ENCODE results near the gene HERPUD2. TPM values are rescaled to one million over a fixed set of nuclear protein-coding genes. Genes with fewer than 3 reads are reported as not detected.
"Not testable (repeated sequence)": the region's sequence is repeated elsewhere in the genome, so short reads cannot be mapped to it uniquely, and the experiment has no call there.

The HERPUD2 gene
- total RNA-seq, 4 donors from 2014 or later: 26.1 to 35.3 (median 27.5) TPM

DNA sequence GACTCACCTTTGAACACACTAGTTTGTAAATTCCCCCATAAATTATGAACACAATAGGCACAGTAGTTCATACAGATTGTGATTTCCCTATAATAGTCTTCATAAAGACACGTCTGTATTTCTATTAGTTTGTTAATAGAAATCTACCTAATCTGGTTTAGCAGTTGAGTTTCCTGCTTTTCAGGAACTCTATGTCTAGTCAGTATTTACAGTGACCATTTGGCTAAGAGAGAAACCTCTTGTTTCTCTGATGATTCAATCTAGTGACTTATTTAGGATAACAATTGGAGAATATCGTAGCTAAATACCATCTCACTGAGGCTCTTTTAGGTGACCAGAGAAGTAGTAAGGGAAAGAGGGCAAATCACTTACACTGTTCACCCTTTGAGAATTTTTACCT lies 5.9 kb upstream of the HERPUD2 start:
- no peak for ATAC-seq
- WGBS, 2 donors (ENCODE audit: low coverage in 1 of 2): 75 to 82% methylated on average over 2 of the region's 2 CpGs
- H3K4me3 ChIP-seq: no peak overlapping the region

DNA sequence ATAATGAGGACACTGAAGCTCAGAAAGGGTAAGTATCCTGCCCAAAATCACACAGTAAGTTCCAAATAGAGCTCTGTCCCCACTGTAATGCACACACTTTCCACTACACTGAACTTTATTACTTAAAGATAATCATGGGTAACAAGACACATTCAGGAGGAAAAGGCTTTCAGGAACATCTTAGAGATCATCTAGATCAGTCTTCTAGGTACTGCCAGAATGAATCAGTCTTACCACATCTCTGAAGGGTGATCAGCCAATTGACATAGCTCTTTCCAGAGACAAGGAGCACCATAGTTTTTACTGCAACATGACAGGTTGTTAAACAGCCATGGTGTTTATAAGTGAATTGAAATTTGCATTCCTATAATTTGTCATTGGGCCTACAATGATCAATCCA lies 5.4 kb upstream of the HERPUD2 start:
- ATAC-seq: no peak
- no peak overlapping the region for H3K27ac ChIP-seq
- H3K36me3 ChIP-seq: no peaks in the 10 kb centered on the region
- no peaks in the 10 kb centered on the region for H3K27me3 ChIP-seq
- no peak overlapping the region for H3K4me3 ChIP-seq
- H3K9me3 ChIP-seq: no peaks in the 10 kb centered on the region
- peaks cover 0 to 10% (median 0%) of the 10 kb centered on the region in 3 donors for H3K4me1 ChIP-seq
- TF ChIP-seq, protein P1, sequence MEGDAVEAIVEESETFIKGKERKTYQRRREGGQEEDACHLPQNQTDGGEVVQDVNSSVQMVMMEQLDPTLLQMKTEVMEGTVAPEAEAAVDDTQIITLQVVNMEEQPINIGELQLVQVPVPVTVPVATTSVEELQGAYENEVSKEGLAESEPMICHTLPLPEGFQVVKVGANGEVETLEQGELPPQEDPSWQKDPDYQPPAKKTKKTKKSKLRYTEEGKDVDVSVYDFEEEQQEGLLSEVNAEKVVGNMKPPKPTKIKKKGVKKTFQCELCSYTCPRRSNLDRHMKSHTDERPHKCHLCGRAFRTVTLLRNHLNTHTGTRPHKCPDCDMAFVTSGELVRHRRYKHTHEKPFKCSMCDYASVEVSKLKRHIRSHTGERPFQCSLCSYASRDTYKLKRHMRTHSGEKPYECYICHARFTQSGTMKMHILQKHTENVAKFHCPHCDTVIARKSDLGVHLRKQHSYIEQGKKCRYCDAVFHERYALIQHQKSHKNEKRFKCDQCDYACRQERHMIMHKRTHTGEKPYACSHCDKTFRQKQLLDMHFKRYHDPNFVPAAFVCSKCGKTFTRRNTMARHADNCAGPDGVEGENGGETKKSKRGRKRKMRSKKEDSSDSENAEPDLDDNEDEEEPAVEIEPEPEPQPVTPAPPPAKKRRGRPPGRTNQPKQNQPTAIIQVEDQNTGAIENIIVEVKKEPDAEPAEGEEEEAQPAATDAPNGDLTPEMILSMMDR (IDR thresholded peaks at IDR 0.05): no peak
- TF ChIP-seq POLR2AphosphoS5 (IDR thresholded peaks at IDR 0.05) (no peak), POLR2A (IDR thresholded peaks at IDR 0.05) (no peak), EP300 (IDR thresholded peaks at IDR 0.05) (no peak)

More for the DNA sequence above, 5.9 kb upstream of the HERPUD2 start:
- TF ChIP-seq EP300 (IDR thresholded peaks at IDR 0.05): no peak
- no peak for TF ChIP-seq POLR2A (IDR thresholded peaks at IDR 0.05)
- TF ChIP-seq, protein P1 (IDR thresholded peaks at IDR 0.05): no peak
- no peak for TF ChIP-seq POLR2AphosphoS5 (IDR thresholded peaks at IDR 0.05)
- Histone ChIP-seq H3K36me3 (no peaks in the 10 kb centered on the region), H3K9me3 (no peaks in the 10 kb centered on the region), H3K27ac (no peak overlapping the region), H3K4me1 (peaks cover 0 to 5% (median 0%) of the 10 kb centered on the region in 3 donors), H3K27me3 (no peaks in the 10 kb centered on the region)

DNA sequence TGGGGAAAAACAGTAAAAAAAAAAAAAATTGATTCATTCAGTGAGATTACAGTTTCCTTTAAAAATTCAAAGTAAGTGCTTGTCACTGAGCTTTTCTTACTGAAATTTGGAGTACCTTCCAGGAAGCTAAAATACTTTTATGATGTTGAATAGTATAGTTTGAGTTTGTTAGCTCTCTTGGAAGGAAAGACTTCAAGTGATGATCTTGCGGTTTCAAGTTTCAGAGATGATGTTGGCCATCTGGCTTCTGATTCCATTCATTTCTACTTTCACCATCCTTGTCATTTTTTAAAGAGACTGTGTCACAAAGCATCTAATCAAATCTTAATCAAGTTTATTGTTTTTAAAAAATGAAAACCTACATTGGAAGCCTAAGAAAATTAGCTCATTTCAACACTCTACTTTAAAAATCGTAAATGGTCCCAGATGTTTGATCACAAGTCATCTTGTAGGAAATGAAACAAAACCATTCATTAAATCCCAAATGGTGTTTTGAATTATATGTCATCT lies 4.9 kb upstream of the HERPUD2 start:
- no peak overlapping the region for H3K27ac ChIP-seq
- no peak overlapping the region for H3K4me3 ChIP-seq
- WGBS, 2 donors (ENCODE audit: low coverage in 1 of 2): 69 to 81% methylated on average over 2 of the region's 2 CpGs
- no peak for ATAC-seq
- no peaks in the 10 kb centered on the region for H3K36me3 ChIP-seq
- H3K9me3 ChIP-seq: no peaks in the 10 kb centered on the region
- TF ChIP-seq, protein P1 (IDR thresholded peaks at IDR 0.05): no peak
- no peak for TF ChIP-seq EP300 (IDR thresholded peaks at IDR 0.05)
- TF ChIP-seq POLR2A (IDR thresholded peaks at IDR 0.05): no peak
- no peak for TF ChIP-seq POLR2AphosphoS5 (IDR thresholded peaks at IDR 0.05)
- H3K4me1 ChIP-seq: peaks cover 0 to 11% (median 0%) of the 10 kb centered on the region in 3 donors
- no peaks in the 10 kb centered on the region for H3K27me3 ChIP-seq

DNA sequence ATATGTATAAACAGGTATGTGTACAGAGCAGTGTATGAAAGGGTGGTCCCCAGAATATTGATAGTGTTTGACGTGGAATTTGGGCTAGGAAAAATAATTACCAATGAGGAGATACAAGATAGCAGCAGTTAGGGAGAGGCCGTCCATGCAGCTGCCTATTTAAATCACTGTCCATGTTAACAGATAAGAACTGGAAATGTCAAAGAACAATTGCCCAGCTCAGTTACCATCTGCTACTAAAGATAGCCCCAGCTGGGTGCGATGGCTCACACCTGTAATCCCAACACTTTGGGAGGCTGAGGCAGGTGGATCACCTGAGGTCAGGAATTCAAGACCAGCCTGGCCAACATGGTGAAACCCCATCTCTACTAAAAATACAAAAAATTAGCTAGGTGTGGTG lies 3.4 kb upstream of the HERPUD2 start:
- 59 to 68% methylated on average over 2 to 3 of the region's 3 CpGs for WGBS, 2 donors (ENCODE audit: low coverage in 1 of 2)
- not testable (repeated sequence) for H3K36me3 ChIP-seq, H3K4me3 ChIP-seq, ATAC-seq, H3K9me3 ChIP-seq, H3K27me3 ChIP-seq, H3K27ac ChIP-seq
- peaks cover 0 to 18% (median 5%) of the 10 kb centered on the region in 3 donors for H3K4me1 ChIP-seq

DNA sequence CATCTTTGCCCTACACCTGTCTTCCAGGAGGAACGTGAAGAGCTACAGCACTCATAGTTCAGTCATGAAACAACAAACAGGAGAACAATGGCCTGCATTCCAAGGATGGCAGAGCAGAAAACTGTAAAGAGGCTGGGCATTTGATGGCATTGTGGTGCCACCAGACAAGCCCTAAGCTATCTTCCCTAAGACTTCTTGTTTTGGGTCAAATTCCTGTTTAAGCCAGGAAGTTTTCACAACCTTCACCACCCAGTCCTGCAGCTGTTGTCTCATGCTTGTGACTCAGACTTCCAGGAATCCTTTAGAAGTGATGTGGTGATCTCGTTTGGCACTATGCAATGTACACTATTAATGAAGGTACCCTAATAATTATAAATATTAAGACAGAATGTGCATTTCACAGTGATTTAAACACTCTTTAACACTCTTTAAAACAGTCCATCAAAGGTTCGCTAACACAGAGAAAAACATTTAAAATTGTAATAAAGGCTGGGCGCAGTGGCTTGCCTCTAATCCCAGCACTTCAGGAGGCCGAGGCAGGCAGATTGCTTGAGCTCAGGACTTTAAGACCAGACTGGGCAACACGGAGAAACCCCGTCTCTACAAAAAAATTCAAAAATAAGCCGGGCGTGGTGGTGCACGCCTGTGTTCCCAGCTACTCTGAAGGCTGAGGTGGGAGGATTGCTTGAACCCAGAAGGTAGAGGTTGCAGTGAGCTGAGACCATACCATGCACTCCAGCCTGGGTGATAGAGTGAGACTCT lies 2.7 kb upstream of the HERPUD2 start:
- TF ChIP-seq POLR2A (IDR thresholded peaks at IDR 0.05) (no peak), EP300 (IDR thresholded peaks at IDR 0.05) (no peak), POLR2AphosphoS5 (IDR thresholded peaks at IDR 0.05) (no peak)
- TF ChIP-seq, protein P1 (IDR thresholded peaks at IDR 0.05): no peak
- no peaks in the 10 kb centered on the region for H3K9me3 ChIP-seq
- peaks cover 0 to 25% (median 9%) of the 10 kb centered on the region in 3 donors for H3K4me1 ChIP-seq
- no peak for ATAC-seq
- no peak overlapping the region for H3K4me3 ChIP-seq
- 82 to 83% methylated on average over 9 of the region's 10 CpGs for WGBS, 2 donors (ENCODE audit: low coverage in 1 of 2)
- H3K27ac ChIP-seq: no peak overlapping the region
- H3K36me3 ChIP-seq: no peaks in the 10 kb centered on the region
- H3K27me3 ChIP-seq: no peaks in the 10 kb centered on the region
